Hepatocyte (in vitro differentiated cells): Measurements from ENCODE around the gene SLC37A1. TPM values are rescaled to one million over a fixed set of nuclear protein-coding genes. Genes with fewer than 3 reads are reported as not detected.

Experiments
- DNase-seq: peaks from one replicate; pipeline ENCODE4 v3.0.0-alpha.2; 2016; ENCODE audit warnings: low spot score
- H2AFZ ChIP-seq: fragments of 200-600 bp; sonication (generic); 2 replicates; pipeline ENCODE4 v1.6.0; 2016; ENCODE audit warnings: antibody characterized with exemption, mild to moderate bottlenecking
- H3K27ac ChIP-seq: fragments of 200-600 bp; sonication (generic); 2 replicates; pipeline ENCODE4 v1.5.1; 2016; ENCODE audit warnings: mild to moderate bottlenecking
- H3K27me3 ChIP-seq: fragments of 200-600 bp; sonication (generic); 2 replicates; pipeline ENCODE4 v1.6.1; 2016
- H3K36me3 ChIP-seq: fragments of 200-600 bp; sonication (generic); replicated peaks from 2 replicates; pipeline ENCODE4 v1.5.1; 2016; ENCODE audit warnings: low read depth; ENCODE audit not compliant: insufficient read depth
- H3K4me1 ChIP-seq: fragments of 200-600 bp; sonication (generic); 2 replicates; pipeline ENCODE4 v1.5.1; 2016; ENCODE audit warnings: mild to moderate bottlenecking, moderate library complexity; ENCODE audit not compliant: insufficient read depth
- H3K4me2 ChIP-seq: fragments of 200-600 bp; sonication (generic); 2 replicates; pipeline ENCODE4 v1.6.0; 2016
- H3K4me3 ChIP-seq: fragments of 200-600 bp; sonication (generic); 2 replicates; pipeline ENCODE4 v1.5.1; 2016; ENCODE audit warnings: mild to moderate bottlenecking
- H3K79me2 ChIP-seq: fragments of 200-600 bp; sonication (generic); 2 replicates; pipeline ENCODE4 v1.6.0; 2017; ENCODE audit warnings: mild to moderate bottlenecking
- H3K9me2 ChIP-seq: fragments of 200-600 bp; sonication (generic); replicated peaks from 2 replicates; pipeline ENCODE4 v1.6.0; 2017; ENCODE audit warnings: mild to moderate bottlenecking; ENCODE audit not compliant: insufficient read depth
- H3K9me3 ChIP-seq: fragments of 200-600 bp; sonication (generic); 2 replicates; pipeline ENCODE4 v1.5.1; 2016; ENCODE audit warnings: low read depth, mild to moderate bottlenecking
- H4K20me1 ChIP-seq: fragments of 200-600 bp; sonication (generic); 2 replicates; pipeline ENCODE4 v1.6.0; 2016; ENCODE audit warnings: mild to moderate bottlenecking; ENCODE audit not compliant: insufficient read depth, poor library complexity, severe bottlenecking
- EZH2 ChIP-seq: fragments of 200-600 bp; sonication (generic); IDR thresholded peaks from 2 replicates; pipeline ENCODE4 v1.6.1; 2016; ENCODE audit warnings: antibody characterized with exemption, mild to moderate bottlenecking, borderline replicate concordance
- EZH2phosphoT487 ChIP-seq: fragments of 200-600 bp; sonication (generic); IDR thresholded peaks from one replicate; pipeline ENCODE4 v1.6.1; 2018; ENCODE audit warnings: antibody characterized with exemption, mild to moderate bottlenecking, low read depth, moderate library complexity; ENCODE audit not compliant: unreplicated experiment, severe bottlenecking
- WGBS: methylation state at CpG from one replicate; pipeline ENCODE4 v1.1.6; 2016; ENCODE audit warnings: low lambda C conversion rate; ENCODE audit errors: missing lambda C conversion rate; 5-methylcytosine and 5-hydroxymethylcytosine counted together
- polyA plus RNA-seq: library from polyadenylated mRNA; unstranded; fragments of >200 nt; fragmentation: Nextera tagmentation; extraction: Ambion mirVana; gene quantifications from 2 replicates; pipeline ENCODE4 v1.2.1, GENCODE V29; 2016
- total RNA-seq: library from RNA; depleted of rRNA; stranded (reverse); fragments of >200 nt; gene quantifications from 2 replicates; pipeline ENCODE4 v1.2.3, GENCODE V29; 2014
- TF ChIP-seq, protein P1 (sequence below): fragments of 200-600 bp; sonication (generic); IDR thresholded peaks from 2 replicates; pipeline ENCODE4 v1.5.1; 2016; ENCODE audit warnings: antibody characterized with exemption, mild to moderate bottlenecking; ENCODE audit not compliant: poor library complexity

SLC37A1 gene
- total and polyA plus RNA-seq, 2 experiments from 2014 or later = 17.9 to 18.5 TPM

GRCh38 chr21:42565886-42566523 lies 52.4 kb downstream of the SLC37A1 start:
- Histone ChIP-seq H2AFZ (no peak overlapping the region), H3K4me1 (peaks cover 7% of the 10 kb centered on the region), H3K4me3 (no peak overlapping the region), H3K79me2 (no peaks in the 10 kb centered on the region), H3K36me3 (no peaks in the 10 kb centered on the region), H3K27me3 (no peaks in the 10 kb centered on the region), H3K9me2 (no peaks in the 10 kb centered on the region), H3K27ac (no peak overlapping the region), H3K9me3 (no peaks in the 10 kb centered on the region), H3K4me2 (no peak overlapping the region), H4K20me1 (no peaks in the 10 kb centered on the region)
- 96% methylated on average over 13 of the region's 13 CpGs for WGBS
- TF ChIP-seq, protein P1, sequence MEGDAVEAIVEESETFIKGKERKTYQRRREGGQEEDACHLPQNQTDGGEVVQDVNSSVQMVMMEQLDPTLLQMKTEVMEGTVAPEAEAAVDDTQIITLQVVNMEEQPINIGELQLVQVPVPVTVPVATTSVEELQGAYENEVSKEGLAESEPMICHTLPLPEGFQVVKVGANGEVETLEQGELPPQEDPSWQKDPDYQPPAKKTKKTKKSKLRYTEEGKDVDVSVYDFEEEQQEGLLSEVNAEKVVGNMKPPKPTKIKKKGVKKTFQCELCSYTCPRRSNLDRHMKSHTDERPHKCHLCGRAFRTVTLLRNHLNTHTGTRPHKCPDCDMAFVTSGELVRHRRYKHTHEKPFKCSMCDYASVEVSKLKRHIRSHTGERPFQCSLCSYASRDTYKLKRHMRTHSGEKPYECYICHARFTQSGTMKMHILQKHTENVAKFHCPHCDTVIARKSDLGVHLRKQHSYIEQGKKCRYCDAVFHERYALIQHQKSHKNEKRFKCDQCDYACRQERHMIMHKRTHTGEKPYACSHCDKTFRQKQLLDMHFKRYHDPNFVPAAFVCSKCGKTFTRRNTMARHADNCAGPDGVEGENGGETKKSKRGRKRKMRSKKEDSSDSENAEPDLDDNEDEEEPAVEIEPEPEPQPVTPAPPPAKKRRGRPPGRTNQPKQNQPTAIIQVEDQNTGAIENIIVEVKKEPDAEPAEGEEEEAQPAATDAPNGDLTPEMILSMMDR = no peak
- TF ChIP-seq EZH2phosphoT487 = no peak
- TF ChIP-seq EZH2 = no peak
- DNase-seq = no peak

GRCh38 chr21:42566524-42567213 lies 53.0 kb downstream of the SLC37A1 start:
- H4K20me1 ChIP-seq = no peaks in the 10 kb centered on the region
- no peak overlapping the region for H3K27ac ChIP-seq
- H3K4me1 ChIP-seq = peaks cover 4% of the 10 kb centered on the region
- WGBS = 97% methylated on average over 16 of the region's 16 CpGs
- H3K9me2 ChIP-seq = no peaks in the 10 kb centered on the region
- DNase-seq = no peak
- no peaks in the 10 kb centered on the region for H3K36me3 ChIP-seq
- no peaks in the 10 kb centered on the region for H3K9me3 ChIP-seq
- H3K4me3 ChIP-seq = no peak overlapping the region
- H3K79me2 ChIP-seq = no peaks in the 10 kb centered on the region
- H3K27me3 ChIP-seq = no peaks in the 10 kb centered on the region
- no peak overlapping the region for H3K4me2 ChIP-seq
- TF ChIP-seq EZH2phosphoT487 (no peak), EZH2 (no peak)
- TF ChIP-seq, protein P1 = no peak
- H2AFZ ChIP-seq = no peak overlapping the region

DNA sequence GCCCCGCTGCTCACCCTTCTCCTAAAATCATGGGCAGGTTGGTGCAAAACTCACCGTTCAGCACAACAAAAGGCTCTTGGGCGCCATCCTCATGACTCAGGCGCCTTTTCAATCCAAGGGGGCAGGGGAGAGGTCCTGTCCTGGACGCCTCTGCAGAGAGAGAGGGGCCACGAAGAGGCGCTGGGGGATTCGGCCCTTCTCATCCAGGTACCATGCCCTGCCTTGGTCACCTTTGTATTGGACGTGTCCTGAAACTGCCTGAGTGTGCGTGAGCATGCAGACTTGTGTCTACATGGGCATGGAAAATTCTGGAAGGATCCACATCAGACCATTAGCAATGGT lies 53.5 kb downstream of the SLC37A1 start:
- no peaks in the 10 kb centered on the region for H3K4me1 ChIP-seq
- TF ChIP-seq EZH2 (no peak), EZH2phosphoT487 (no peak)
- TF ChIP-seq, protein P1 = no peak
- H3K4me3 ChIP-seq = no peak overlapping the region
- no peak for DNase-seq
- no peaks in the 10 kb centered on the region for H3K9me3 ChIP-seq
- no peaks in the 10 kb centered on the region for H3K36me3 ChIP-seq
- H3K9me2 ChIP-seq = no peaks in the 10 kb centered on the region
- no peak overlapping the region for H3K4me2 ChIP-seq
- WGBS = 95% methylated on average over 10 of the region's 10 CpGs
- no peak overlapping the region for H3K27ac ChIP-seq
- no peaks in the 10 kb centered on the region for H3K27me3 ChIP-seq
- no peak overlapping the region for H2AFZ ChIP-seq
- H4K20me1 ChIP-seq = no peaks in the 10 kb centered on the region
- no peaks in the 10 kb centered on the region for H3K79me2 ChIP-seq
